ENCODE results near the gene DLEC1. TPM values are rescaled to one million over a fixed set of nuclear protein-coding genes. Genes with fewer than 3 reads are reported as not detected.
"Not testable (repeated sequence)": the region's sequence is repeated elsewhere in the genome, so short reads cannot be mapped to it uniquely, and the experiment has no call there.

The DLEC1 gene
- total and polyA plus RNA-seq, 4 donors, result 1.2 to 8.4 (median 7.0) TPM

DNA sequence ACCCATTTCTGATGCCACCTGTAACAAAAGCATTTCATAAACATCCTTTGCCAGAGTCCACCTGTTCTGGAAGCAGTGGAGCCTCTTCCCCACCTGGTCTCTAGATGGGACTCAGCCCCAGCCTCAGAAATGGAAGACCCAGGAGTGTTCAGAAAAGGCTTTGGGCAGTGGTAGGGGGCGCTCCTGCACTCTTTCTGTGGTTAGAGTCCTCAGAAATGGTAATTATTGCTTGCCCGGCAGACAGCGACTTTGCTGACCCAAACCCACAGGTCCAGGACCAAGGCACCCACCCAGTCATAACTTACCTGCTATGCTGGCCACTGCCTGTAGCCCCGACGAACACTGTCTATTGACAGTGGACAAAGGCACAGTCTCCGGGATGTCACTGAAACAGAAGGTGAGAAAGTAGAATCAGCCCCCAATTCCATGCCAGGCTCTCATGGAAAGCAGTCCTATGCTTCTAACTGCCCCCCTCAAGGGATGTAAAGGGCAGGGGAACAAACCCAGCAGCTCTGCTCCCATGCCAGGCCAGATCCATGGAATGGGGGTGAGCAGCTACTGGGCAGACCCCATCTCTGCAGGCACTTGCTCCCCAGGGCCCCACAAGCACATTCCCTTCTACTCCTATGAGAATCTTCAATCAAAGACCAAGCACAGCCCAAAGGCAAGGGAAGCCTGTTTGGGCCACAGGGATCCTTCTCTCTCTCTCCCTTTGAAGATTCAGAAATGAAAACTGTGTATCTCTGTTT, 92.8 kb downstream of the DLEC1 start:
- H3K27ac ChIP-seq (ENCODE audit: low read depth, low read length), result no peak overlapping the region
- 46% methylated on average over 6 of the region's 6 CpGs for WGBS (ENCODE audit: insufficient coverage)
- peak in 2 of 6 donors; percentile 33 to 38 for DNase-seq (ENCODE audit: low read depth in 4 of 6, low spot score in 6 of 6)
- H3K27me3 ChIP-seq (ENCODE audit: control insufficient read depth, insufficient read depth, low read length), result no peaks in the 10 kb centered on the region
- no peak overlapping the region for H3K4me3 ChIP-seq (ENCODE audit: low read depth, low read length)
- H3K36me3 ChIP-seq (ENCODE audit: control insufficient read depth, insufficient read depth, low read length), result peaks cover 70% of the 10 kb centered on the region
- H3K4me1 ChIP-seq (ENCODE audit: control insufficient read depth, insufficient read depth, low read length), result peaks cover 3% of the 10 kb centered on the region
- H3K9me3 ChIP-seq (ENCODE audit: control insufficient read depth, insufficient read depth, low read length), result no peaks in the 10 kb centered on the region

DNA sequence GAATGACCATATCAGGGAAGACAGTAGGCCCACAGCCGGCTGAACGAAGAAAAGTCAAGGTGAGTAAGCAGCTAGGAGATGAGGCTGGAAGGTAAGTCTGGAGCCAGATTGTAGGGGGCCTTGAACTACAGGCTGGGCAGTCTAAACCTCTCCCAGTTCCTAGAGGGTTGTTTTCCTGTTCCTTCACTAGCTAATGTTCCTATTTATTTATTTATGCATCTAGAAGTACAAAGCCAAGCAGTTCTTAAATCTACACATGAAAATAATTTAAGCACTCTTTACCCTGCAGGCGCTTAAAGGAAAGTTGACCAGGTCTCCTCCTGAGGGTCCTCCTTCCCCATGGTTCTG, 94.2 kb downstream of the DLEC1 start:
- Histone ChIP-seq H3K4me1 (ENCODE audit: control insufficient read depth, insufficient read depth, low read length) (peaks cover 13% of the 10 kb centered on the region), H3K36me3 (ENCODE audit: control insufficient read depth, insufficient read depth, low read length) (peaks cover 57% of the 10 kb centered on the region), H3K9me3 (ENCODE audit: control insufficient read depth, insufficient read depth, low read length) (no peaks in the 10 kb centered on the region), H3K27me3 (ENCODE audit: control insufficient read depth, insufficient read depth, low read length) (no peaks in the 10 kb centered on the region), H3K4me3 (ENCODE audit: low read depth, low read length) (no peak overlapping the region), H3K27ac (ENCODE audit: low read depth, low read length) (no peak overlapping the region)
- WGBS (ENCODE audit: insufficient coverage), result 86% methylated on average over 3 of the region's 3 CpGs
- DNase-seq (ENCODE audit: low read depth in 4 of 6, low spot score in 6 of 6), result no peak

GRCh38 chr3:38133557-38134405, 94.8 kb downstream of the DLEC1 start:
- 94% methylated on average over 7 of the region's 10 CpGs for WGBS (ENCODE audit: insufficient coverage)
- Histone ChIP-seq H3K27ac (ENCODE audit: low read depth, low read length) (no peak overlapping the region), H3K4me1 (ENCODE audit: control insufficient read depth, insufficient read depth, low read length) (peaks cover 19% of the 10 kb centered on the region), H3K4me3 (ENCODE audit: low read depth, low read length) (no peak overlapping the region), H3K27me3 (ENCODE audit: control insufficient read depth, insufficient read depth, low read length) (no peaks in the 10 kb centered on the region), H3K9me3 (ENCODE audit: control insufficient read depth, insufficient read depth, low read length) (no peaks in the 10 kb centered on the region), H3K36me3 (ENCODE audit: control insufficient read depth, insufficient read depth, low read length) (peaks cover 51% of the 10 kb centered on the region)
- DNase-seq (ENCODE audit: low read depth in 4 of 6, low spot score in 6 of 6), result no peak

- H3K4me1 ChIP-seq (ENCODE audit: control insufficient read depth, insufficient read depth, low read length), result peaks cover 27% of the 10 kb centered on the region
- H3K9me3 ChIP-seq (ENCODE audit: control insufficient read depth, insufficient read depth, low read length); H3K27me3 ChIP-seq (ENCODE audit: control insufficient read depth, insufficient read depth, low read length); DNase-seq (ENCODE audit: low read depth in 4 of 6, low spot score in 6 of 6); H3K27ac ChIP-seq (ENCODE audit: low read depth, low read length); H3K4me3 ChIP-seq (ENCODE audit: low read depth, low read length): not testable (repeated sequence)
- WGBS (ENCODE audit: insufficient coverage), result 93% methylated on average over 5 of the region's 10 CpGs
- peaks cover 43% of the 10 kb centered on the region for H3K36me3 ChIP-seq (ENCODE audit: control insufficient read depth, insufficient read depth, low read length)
These were observed 95.6 kb downstream of the DLEC1 start for GRCh38 chr3:38134517-38135143.

DNA sequence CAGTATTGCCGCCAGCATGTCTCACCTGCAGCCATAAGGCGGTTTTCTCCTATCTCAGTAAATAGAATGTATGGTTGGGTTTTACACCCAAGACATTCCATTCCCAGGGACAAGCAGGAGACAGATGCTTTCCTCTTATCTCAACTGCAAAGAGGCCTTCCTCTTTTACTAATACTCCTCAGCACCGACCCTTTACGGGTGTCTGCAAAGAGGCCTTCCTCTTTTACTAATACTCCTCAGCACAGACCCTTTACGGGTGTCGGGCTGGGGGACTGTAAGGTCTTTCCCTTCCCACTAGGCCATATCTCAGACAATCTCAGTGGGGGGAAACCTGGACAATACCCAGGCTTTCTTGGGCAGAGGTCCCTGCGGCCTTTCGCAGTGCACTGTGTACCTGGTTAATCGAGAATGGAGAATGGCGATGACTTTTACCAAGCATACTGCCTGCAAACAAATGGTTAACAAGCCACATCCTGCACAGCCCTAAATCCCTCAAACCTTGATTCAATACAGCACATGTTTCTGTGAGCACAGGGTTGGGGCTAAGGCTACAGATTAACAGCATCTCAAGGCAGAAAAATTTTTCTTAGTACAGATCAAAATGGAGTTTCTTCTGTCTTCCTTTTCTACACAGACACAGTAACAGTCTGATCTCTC, 96.7 kb downstream of the DLEC1 start:
- Histone ChIP-seq H3K4me3 (ENCODE audit: low read depth, low read length) (peak overlapping the region; percentile 88), H3K4me1 (ENCODE audit: control insufficient read depth, insufficient read depth, low read length) (peaks cover 29% of the 10 kb centered on the region), H3K36me3 (ENCODE audit: control insufficient read depth, insufficient read depth, low read length) (peaks cover 38% of the 10 kb centered on the region)
- not testable (repeated sequence) for H3K27me3 ChIP-seq (ENCODE audit: control insufficient read depth, insufficient read depth, low read length); H3K27ac ChIP-seq (ENCODE audit: low read depth, low read length); DNase-seq (ENCODE audit: low read depth in 4 of 6, low spot score in 6 of 6); H3K9me3 ChIP-seq (ENCODE audit: control insufficient read depth, insufficient read depth, low read length)
- 73% methylated on average over 8 of the region's 10 CpGs for WGBS (ENCODE audit: insufficient coverage)

DNA sequence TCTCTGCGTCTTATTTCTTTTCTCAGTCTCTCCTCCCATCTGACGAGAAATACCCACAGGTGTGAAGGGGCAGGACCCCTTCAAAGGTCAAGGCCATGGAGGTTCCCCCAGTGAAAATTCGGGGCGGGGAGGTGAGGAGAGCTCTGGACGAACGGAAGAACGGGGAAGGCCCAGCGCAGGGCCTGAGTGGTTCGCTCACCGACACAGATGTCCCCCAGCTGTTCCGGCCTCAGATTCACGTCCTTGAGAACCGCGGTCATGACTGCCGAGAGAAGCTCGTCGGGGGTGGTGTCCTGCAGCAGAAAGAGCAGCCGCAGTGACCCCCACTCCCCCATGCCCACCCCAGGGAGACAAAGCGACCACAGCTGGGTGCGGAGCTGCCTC, 97.4 kb downstream of the DLEC1 start:
- no peak for DNase-seq (ENCODE audit: low read depth in 4 of 6, low spot score in 6 of 6)
- Histone ChIP-seq H3K9me3 (ENCODE audit: control insufficient read depth, insufficient read depth, low read length) (no peaks in the 10 kb centered on the region), H3K27me3 (ENCODE audit: control insufficient read depth, insufficient read depth, low read length) (no peaks in the 10 kb centered on the region), H3K4me3 (ENCODE audit: low read depth, low read length) (peak overlapping the region; percentile 88), H3K4me1 (ENCODE audit: control insufficient read depth, insufficient read depth, low read length) (peaks cover 29% of the 10 kb centered on the region), H3K36me3 (ENCODE audit: control insufficient read depth, insufficient read depth, low read length) (peaks cover 38% of the 10 kb centered on the region), H3K27ac (ENCODE audit: low read depth, low read length) (peak overlapping the region; percentile 61)
- WGBS (ENCODE audit: insufficient coverage), result 0% methylated on average over 18 of the region's 20 CpGs

DNA sequence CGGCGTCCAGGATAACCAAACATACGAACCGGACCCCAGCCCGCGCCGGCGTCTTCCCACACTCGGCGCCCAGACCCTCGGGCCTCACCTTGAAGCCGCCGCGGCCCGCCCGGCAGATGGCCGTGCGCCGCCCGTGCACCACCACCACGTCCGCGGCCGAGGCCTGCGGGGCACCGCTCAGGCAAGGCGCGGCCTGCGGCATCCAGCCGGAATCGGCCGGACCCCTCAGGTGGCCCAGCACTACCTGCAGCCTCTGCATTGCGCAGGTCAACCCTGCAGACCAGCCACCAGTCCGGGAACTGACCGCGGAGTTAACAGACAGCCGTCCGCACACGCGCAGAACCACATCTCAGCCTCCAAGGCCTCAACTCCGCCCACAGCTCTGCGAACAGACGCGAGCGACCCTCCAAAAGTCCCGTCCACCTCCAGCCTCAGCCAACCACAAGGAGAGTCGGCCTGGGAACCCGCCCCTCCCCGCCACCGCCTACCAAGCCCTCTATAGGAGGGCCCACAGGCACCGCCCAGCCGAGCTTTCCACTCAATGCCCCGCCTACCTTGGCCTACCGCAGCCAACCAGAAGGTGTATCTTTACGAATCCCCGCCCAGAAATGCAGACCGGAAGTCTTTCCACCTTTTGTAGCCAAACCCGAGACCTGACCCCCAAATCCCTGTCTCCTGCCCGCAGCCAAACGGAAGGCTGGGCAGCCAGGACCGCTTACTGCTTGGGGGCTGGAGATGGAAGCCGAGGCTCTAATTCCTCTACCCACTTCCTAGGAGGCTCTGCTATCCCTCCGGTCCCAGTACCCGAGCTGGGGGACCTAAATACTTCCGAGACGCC, 98.0 kb downstream of the DLEC1 start, which contains the start of gene ACAA1:
ACAA1 (minus strand) TSS at position 351 of the 838 bp plus-strand sequence; CDS start at position 259, 92 bp downstream.
- peaks cover 38% of the 10 kb centered on the region for H3K36me3 ChIP-seq (ENCODE audit: control insufficient read depth, insufficient read depth, low read length)
- under 1% methylated on average over 66 of the region's 66 CpGs for WGBS (ENCODE audit: insufficient coverage)
- no peaks in the 10 kb centered on the region for H3K9me3 ChIP-seq (ENCODE audit: control insufficient read depth, insufficient read depth, low read length)
- no peaks in the 10 kb centered on the region for H3K27me3 ChIP-seq (ENCODE audit: control insufficient read depth, insufficient read depth, low read length)
- peak within 1 kb of the TSS; percentile 88 for H3K4me3 ChIP-seq (ENCODE audit: low read depth, low read length)
- H3K4me1 ChIP-seq (ENCODE audit: control insufficient read depth, insufficient read depth, low read length), result peaks cover 29% of the 10 kb centered on the region
- peak within 1 kb of the TSS; percentile 98 for H3K27ac ChIP-seq (ENCODE audit: low read depth, low read length)
- DNase-seq (ENCODE audit: low read depth in 4 of 6, low spot score in 6 of 6), result peak; percentile 90 to 100 (median 97)

- WGBS (ENCODE audit: insufficient coverage), result 18% methylated on average over 19 of the region's 22 CpGs
- Histone ChIP-seq H3K9me3 (ENCODE audit: control insufficient read depth, insufficient read depth, low read length) (no peaks in the 10 kb centered on the region), H3K36me3 (ENCODE audit: control insufficient read depth, insufficient read depth, low read length) (peaks cover 37% of the 10 kb centered on the region), H3K27ac (ENCODE audit: low read depth, low read length) (peak overlapping the region; percentile 98), H3K27me3 (ENCODE audit: control insufficient read depth, insufficient read depth, low read length) (no peaks in the 10 kb centered on the region), H3K4me3 (ENCODE audit: low read depth, low read length) (peak overlapping the region; percentile 88), H3K4me1 (ENCODE audit: control insufficient read depth, insufficient read depth, low read length) (peaks cover 29% of the 10 kb centered on the region)
- no peak for DNase-seq (ENCODE audit: low read depth in 4 of 6, low spot score in 6 of 6)
These were observed 98.8 kb downstream of the DLEC1 start for GRCh38 chr3:38137615-38138348.

All from spinal cord (tissue), 10 donors.